Measurements from ENCODE around the gene PLEKHH1. TPM values are rescaled to one million over a fixed set of nuclear protein-coding genes. Genes with fewer than 3 reads are reported as not detected.

PLEKHH1 gene
- total RNA-seq, 1 donor from 2014 or later, result 10.1 TPM

- H3F3A ChIP-seq (ENCODE audit: low read depth), result peaks cover 24% of the 10 kb centered on the region
- Mint-ChIP-seq H3K27ac (no peak overlapping the region), H3K27me3 (ENCODE audit: insufficient read depth, low read depth) (peaks cover 4% of the 10 kb centered on the region), H3K4me3 (no peak overlapping the region), H3K9me3 (peaks cover 2% of the 10 kb centered on the region), H3K36me3 (no peaks in the 10 kb centered on the region), H3K4me1 (peaks cover 13% of the 10 kb centered on the region)
- H2AFZ ChIP-seq (replicated peaks), result no peak overlapping the region
- H3K4me2 ChIP-seq, result no peak overlapping the region
- TF ChIP-seq CTCF (IDR thresholded peaks at IDR 0.05) (no peak), EZH2phosphoT487 (IDR thresholded peaks at IDR 0.05) (no peak), EZH2 (IDR thresholded peaks at IDR 0.05) (no peak)
- no peaks in the 10 kb centered on the region for H3K79me2 ChIP-seq (ENCODE audit: low read depth)
- H3K4me1 ChIP-seq, result peaks cover 8% of the 10 kb centered on the region
- no peak overlapping the region for H3K4me3 ChIP-seq
- H4K20me1 ChIP-seq (ENCODE audit: low read depth), result peaks cover 5% of the 10 kb centered on the region
- H3K27ac ChIP-seq, result no peak overlapping the region
- H3K27me3 ChIP-seq, result peaks cover 50% of the 10 kb centered on the region
- no peak for DNase-seq (ENCODE audit: low spot score)
- H3K9ac ChIP-seq, result no peak overlapping the region
- no peaks in the 10 kb centered on the region for H3K9me3 ChIP-seq (ENCODE audit: low read depth)
- no peaks in the 10 kb centered on the region for H3K36me3 ChIP-seq
Measured at GRCh38 chr14:67602995-67603545, 70.0 kb downstream of the PLEKHH1 start.

- no peaks in the 10 kb centered on the region for H4K20me1 ChIP-seq (ENCODE audit: low read depth)
- DNase-seq (ENCODE audit: low spot score), result no peak
- Mint-ChIP-seq H3K9me3 (no peaks in the 10 kb centered on the region), H3K27me3 (ENCODE audit: insufficient read depth, low read depth) (peaks cover 2% of the 10 kb centered on the region), H3K36me3 (no peaks in the 10 kb centered on the region), H3K4me3 (no peak overlapping the region), H3K4me1 (no peaks in the 10 kb centered on the region), H3K27ac (no peak overlapping the region)
- H3K36me3 ChIP-seq, result no peaks in the 10 kb centered on the region
- H3K9me3 ChIP-seq (ENCODE audit: low read depth), result no peaks in the 10 kb centered on the region
- no peaks in the 10 kb centered on the region for H3K79me2 ChIP-seq (ENCODE audit: low read depth)
- H3K4me2 ChIP-seq, result no peak overlapping the region
- TF ChIP-seq EZH2phosphoT487 (IDR thresholded peaks at IDR 0.05) (no peak), CTCF (IDR thresholded peaks at IDR 0.05) (no peak)
- H3K4me3 ChIP-seq, result no peak overlapping the region
- H3F3A ChIP-seq (ENCODE audit: low read depth), result peaks cover 3% of the 10 kb centered on the region
- H3K27ac ChIP-seq, result no peak overlapping the region
- H3K27me3 ChIP-seq, result peaks cover 66% of the 10 kb centered on the region
- H3K4me1 ChIP-seq, result peaks cover 19% of the 10 kb centered on the region
- H2AFZ ChIP-seq (replicated peaks), result no peak overlapping the region
- no peak overlapping the region for H3K9ac ChIP-seq
Measured at GRCh38 chr14:67607646-67608045, 74.6 kb downstream of the PLEKHH1 start.

- no peaks in the 10 kb centered on the region for H4K20me1 ChIP-seq (ENCODE audit: low read depth)
- no peaks in the 10 kb centered on the region for H3K4me1 Mint-ChIP-seq
- no peak overlapping the region for H3K4me3 Mint-ChIP-seq
Measured at GRCh38 chr14:67609642-67610310, 76.7 kb downstream of the PLEKHH1 start.

More at GRCh38 chr14:67609642-67610310, 76.7 kb downstream of the PLEKHH1 start:
- H2AFZ ChIP-seq (replicated peaks), result peak overlapping the region; percentile 71
- H3K9ac ChIP-seq, result no peak overlapping the region
- no peaks in the 10 kb centered on the region for H3K36me3 ChIP-seq
- H3K27me3 ChIP-seq, result peaks cover 67% of the 10 kb centered on the region
- peak overlapping the region; percentile 44 for H3K4me2 ChIP-seq
- peaks cover 3% of the 10 kb centered on the region for H3F3A ChIP-seq (ENCODE audit: low read depth)
- no peak for TF ChIP-seq EZH2phosphoT487 (IDR thresholded peaks at IDR 0.05)
- TF ChIP-seq CTCF (IDR thresholded peaks at IDR 0.05), result no peak
- no peak for TF ChIP-seq EZH2 (IDR thresholded peaks at IDR 0.05)
- no peaks in the 10 kb centered on the region for H3K9me3 Mint-ChIP-seq
- H3K36me3 Mint-ChIP-seq, result no peaks in the 10 kb centered on the region
- peaks cover 19% of the 10 kb centered on the region for H3K4me1 ChIP-seq
- no peaks in the 10 kb centered on the region for H3K79me2 ChIP-seq (ENCODE audit: low read depth)
- no peak overlapping the region for H3K27ac ChIP-seq
- DNase-seq (ENCODE audit: low spot score), result no peak
- H3K4me3 ChIP-seq, result no peak overlapping the region
- no peak overlapping the region for H3K27ac Mint-ChIP-seq
- peaks cover 2% of the 10 kb centered on the region for H3K27me3 Mint-ChIP-seq (ENCODE audit: insufficient read depth, low read depth)
- no peaks in the 10 kb centered on the region for H3K9me3 ChIP-seq (ENCODE audit: low read depth)
